Kidney epithelial cell (primary cell): ENCODE data around the gene KBTBD4. TPM values are rescaled to one million over a fixed set of nuclear protein-coding genes. Genes with fewer than 3 reads are reported as not detected.

ENCODE experiments used
- DNase-seq: peaks from one replicate; pipeline ENCODE4 v3.0.0-alpha.2; 2010; ENCODE audit warnings: low read depth
- H3K27me3 ChIP-seq: 2 replicates; pipeline ENCODE4 v1.6.0; 2011; ENCODE audit warnings: low read length; ENCODE audit not compliant: control insufficient read depth, insufficient read depth
- H3K36me3 ChIP-seq: 2 replicates; pipeline ENCODE4 v1.5.1; 2011; ENCODE audit warnings: low read length; ENCODE audit not compliant: control insufficient read depth, insufficient read depth
- H3K4me3 ChIP-seq: 2 replicates; pipeline ENCODE4 v1.5.1; 2011; ENCODE audit warnings: low read depth, mild to moderate bottlenecking, control low read depth, low read length
- total RNA-seq: library from RNA; depleted of rRNA; stranded (reverse); fragments of >200 nt; gene quantifications from 2 replicates; pipeline ENCODE4 v1.2.3, GENCODE V29; 2015
- TF ChIP-seq, protein P1 (sequence below): IDR thresholded peaks from 2 replicates; pipeline ENCODE4 v1.5.1; 2011; ENCODE audit warnings: mild to moderate bottlenecking, moderate library complexity, low read length, control low read depth, inconsistent platforms; ENCODE audit not compliant: insufficient read depth, poor library complexity, severe bottlenecking

The KBTBD4 gene
- total RNA-seq, 1 donor from 2014 or later, result 19.6 TPM

DNA sequence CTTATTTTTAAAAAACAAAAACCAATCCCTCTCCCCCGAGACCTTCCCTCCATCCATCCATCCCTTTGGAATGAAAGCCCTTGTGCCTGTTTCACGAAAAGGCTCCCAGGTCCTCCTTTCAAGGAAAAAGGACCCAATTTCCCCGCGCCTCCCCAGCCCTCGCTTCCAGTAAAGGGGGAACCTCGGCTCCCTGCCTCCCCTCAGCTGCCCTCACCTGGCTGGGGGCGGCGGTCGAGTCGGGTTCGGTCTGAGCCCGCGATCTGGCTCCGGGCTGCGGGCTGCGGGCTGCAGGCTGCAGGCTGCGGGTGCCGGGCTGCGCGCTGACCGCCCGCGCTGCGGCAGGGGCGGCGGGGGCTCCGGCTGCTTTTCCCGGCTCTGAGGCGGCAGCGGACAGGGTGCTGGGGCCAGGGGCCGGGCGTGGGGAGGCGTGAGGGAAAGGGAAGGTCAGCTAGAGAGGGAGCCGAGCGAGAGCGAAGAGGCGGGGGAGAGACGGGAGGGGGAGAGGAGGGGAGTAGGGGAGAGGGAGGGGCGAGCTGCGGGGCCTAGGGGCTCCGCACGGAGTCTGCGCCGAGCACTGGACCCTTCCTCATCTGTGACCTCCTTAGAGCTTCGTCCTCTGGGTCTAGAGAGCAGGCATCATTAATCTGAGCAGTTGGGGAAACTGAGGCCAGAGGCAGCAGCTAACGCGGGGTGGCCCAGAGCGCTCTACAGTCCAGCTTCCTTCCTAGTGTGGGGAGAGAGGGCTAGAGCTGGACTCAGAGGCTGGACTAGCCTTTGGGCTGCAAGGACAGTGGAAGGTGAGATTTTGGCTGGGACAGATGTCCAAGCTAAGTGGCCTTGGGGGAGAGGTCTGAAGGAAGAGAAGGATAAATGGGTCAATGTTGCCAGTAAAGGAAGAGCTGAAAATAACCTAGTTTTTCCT is 15.4 kb upstream of the KBTBD4 start, which contains the start of gene C1QTNF4:
C1QTNF4 (minus strand) TSS at position 478 of the 922 bp plus-strand sequence. CDS start 3,601 bp downstream, outside the sequence.
- Histone ChIP-seq H3K4me3 (peak within 1 kb of the TSS; percentile 9), H3K36me3 (no peaks in the 10 kb centered on the region), H3K27me3 (peaks cover 51% of the 10 kb centered on the region)
- no peak for DNase-seq
- TF ChIP-seq, protein P1, sequence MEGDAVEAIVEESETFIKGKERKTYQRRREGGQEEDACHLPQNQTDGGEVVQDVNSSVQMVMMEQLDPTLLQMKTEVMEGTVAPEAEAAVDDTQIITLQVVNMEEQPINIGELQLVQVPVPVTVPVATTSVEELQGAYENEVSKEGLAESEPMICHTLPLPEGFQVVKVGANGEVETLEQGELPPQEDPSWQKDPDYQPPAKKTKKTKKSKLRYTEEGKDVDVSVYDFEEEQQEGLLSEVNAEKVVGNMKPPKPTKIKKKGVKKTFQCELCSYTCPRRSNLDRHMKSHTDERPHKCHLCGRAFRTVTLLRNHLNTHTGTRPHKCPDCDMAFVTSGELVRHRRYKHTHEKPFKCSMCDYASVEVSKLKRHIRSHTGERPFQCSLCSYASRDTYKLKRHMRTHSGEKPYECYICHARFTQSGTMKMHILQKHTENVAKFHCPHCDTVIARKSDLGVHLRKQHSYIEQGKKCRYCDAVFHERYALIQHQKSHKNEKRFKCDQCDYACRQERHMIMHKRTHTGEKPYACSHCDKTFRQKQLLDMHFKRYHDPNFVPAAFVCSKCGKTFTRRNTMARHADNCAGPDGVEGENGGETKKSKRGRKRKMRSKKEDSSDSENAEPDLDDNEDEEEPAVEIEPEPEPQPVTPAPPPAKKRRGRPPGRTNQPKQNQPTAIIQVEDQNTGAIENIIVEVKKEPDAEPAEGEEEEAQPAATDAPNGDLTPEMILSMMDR, result no peak

DNA sequence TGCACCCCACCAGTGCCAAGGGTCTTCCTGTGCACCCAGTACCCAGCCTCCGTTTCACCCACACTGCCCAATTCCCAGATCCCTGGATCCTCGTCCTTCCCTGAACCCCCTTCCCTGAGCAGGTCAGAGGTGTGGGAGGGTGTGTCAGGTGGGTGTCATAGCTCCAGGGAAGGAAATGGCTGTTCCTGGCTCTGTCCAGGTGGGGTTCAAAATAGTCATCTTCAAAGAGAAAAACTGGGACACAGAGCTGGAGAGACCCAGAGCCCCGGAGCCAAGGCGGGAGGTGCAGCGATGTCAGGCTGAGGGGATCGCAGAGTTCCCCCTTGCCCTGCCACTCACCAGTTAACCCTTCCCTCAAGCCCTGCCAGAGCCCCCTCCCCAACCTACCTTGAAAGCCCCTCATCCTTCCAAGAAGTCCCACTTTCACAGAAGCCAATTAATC is 14.7 kb upstream of the KBTBD4 start:
- Histone ChIP-seq H3K4me3 (no peak overlapping the region), H3K36me3 (no peaks in the 10 kb centered on the region), H3K27me3 (peaks cover 55% of the 10 kb centered on the region)
- no peak for DNase-seq
- TF ChIP-seq, protein P1, result no peak

DNA sequence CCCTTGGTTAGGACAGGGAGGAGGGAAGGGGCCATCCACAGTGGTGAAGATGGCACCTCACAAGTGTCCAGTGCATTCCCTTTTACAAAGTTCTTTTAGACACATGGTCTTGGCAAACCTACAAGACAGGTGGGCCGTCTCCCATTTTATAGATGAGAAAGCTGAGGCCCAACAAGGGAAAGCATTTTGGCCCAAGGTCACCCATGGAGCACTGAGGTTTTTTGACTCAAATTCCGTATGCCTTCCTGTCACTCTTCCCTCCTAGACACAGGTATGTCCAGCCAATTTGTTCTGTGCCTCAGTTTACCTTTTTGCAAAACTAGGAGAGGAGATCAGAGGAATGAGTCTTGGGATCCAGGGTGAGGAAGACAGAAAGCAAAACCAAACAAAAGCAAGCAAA is 14.2 kb upstream of the KBTBD4 start:
- Histone ChIP-seq H3K4me3 (no peak overlapping the region), H3K36me3 (no peaks in the 10 kb centered on the region), H3K27me3 (peaks cover 55% of the 10 kb centered on the region)
- DNase-seq, result no peak
- TF ChIP-seq, protein P1, result no peak

DNA sequence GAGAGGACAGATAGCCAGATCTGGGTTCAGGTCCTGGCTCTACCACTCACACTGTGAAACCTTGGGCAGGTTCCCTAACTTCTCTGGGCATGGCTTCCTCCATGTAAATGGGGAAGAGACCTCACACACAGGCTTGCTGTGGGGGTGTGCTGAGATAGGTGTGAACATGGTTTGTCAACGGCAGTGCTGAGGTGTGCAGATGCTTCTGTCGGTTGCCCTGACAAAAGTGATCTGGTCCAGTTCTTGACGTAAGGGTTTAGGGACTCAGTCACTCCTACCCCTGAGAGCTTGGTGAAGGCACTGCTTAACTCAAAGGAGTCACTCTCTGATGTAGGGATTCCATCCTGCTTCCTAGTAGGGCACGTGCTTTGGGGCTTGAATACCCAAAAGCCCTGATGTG is 13.5 kb upstream of the KBTBD4 start:
- H3K4me3 ChIP-seq, result no peak overlapping the region
- H3K36me3 ChIP-seq, result no peaks in the 10 kb centered on the region
- peaks cover 55% of the 10 kb centered on the region for H3K27me3 ChIP-seq
- TF ChIP-seq, protein P1, result no peak
- no peak for DNase-seq

DNA sequence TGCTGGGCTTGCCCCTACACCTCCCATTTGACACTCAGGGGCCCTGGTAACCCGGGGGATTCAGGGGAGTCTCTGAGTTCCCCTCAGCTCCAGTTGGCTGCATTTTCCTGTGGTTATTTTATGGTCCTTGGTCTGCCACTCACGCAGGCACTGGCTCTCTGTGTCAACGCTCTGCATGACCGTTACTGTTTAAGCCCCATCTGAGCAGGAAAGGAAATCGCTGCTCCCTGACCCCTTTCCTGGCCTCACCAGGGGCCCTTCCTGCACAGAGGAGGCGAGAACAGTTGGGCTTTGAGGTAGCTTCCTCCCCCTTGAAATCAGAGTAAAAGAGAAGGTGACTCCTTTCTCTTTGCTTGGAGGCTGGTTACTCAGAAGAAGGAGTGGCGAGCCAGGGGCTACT is 13.0 kb upstream of the KBTBD4 start:
- no peak for DNase-seq
- no peaks in the 10 kb centered on the region for H3K36me3 ChIP-seq
- peaks cover 55% of the 10 kb centered on the region for H3K27me3 ChIP-seq
- TF ChIP-seq, protein P1, result no peak
- H3K4me3 ChIP-seq, result no peak overlapping the region
